ENCODE results near the gene MCF2L2.

DNA sequence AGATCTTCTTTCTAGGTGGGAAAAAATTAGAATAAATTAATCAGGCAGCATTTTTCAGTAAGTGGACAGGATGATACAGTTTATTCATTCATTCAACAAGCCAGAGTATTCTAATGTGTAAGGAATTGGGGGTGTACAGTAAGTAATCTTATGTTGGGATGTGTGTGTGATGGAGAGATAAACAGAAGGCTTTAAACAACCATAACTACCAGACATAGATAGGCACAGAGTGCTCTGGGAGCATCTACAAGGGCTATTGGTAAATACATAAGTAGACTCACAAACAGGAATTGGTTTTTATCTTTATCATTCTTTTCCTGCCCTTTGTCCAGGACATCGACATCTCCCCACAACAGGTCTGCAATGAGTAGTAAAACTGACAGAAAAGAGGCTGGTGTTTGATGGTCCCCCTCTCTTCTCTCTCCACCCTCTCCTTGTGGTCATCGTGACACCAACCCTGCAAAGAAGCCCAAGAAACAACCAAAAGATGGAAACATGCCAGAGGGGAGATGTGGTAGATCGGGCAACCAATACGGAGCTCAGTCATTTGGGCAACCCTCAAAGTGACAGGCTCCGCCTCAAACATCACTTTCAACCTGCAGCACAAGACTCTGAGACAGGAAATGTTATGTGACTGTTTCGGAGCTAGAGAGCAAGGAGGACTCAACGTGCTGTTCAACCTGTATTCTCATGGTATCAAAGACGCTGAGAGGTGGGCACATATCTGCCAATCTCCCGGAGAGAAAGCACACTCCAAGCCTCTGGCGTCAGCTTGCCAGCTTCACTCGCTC, 204.0 kb downstream of the MCF2L2 start:
- TF ChIP-seq, protein P1, sequence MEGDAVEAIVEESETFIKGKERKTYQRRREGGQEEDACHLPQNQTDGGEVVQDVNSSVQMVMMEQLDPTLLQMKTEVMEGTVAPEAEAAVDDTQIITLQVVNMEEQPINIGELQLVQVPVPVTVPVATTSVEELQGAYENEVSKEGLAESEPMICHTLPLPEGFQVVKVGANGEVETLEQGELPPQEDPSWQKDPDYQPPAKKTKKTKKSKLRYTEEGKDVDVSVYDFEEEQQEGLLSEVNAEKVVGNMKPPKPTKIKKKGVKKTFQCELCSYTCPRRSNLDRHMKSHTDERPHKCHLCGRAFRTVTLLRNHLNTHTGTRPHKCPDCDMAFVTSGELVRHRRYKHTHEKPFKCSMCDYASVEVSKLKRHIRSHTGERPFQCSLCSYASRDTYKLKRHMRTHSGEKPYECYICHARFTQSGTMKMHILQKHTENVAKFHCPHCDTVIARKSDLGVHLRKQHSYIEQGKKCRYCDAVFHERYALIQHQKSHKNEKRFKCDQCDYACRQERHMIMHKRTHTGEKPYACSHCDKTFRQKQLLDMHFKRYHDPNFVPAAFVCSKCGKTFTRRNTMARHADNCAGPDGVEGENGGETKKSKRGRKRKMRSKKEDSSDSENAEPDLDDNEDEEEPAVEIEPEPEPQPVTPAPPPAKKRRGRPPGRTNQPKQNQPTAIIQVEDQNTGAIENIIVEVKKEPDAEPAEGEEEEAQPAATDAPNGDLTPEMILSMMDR (conservative IDR thresholded peaks at IDR 0.05; ENCODE audit: low read depth in 2 of 2) = no peak
- TF ChIP-seq EZH2phosphoT487 (IDR thresholded peaks at IDR 0.05; ENCODE audit: unreplicated experiment) (no peak), EZH2 (IDR thresholded peaks at IDR 0.05; ENCODE audit: low read depth, unreplicated experiment) (no peak), POLR2AphosphoS5 (IDR thresholded peaks at IDR 0.05; ENCODE audit: low read depth) (no peak), STAT1 (IDR thresholded peaks at IDR 0.05; ENCODE audit: unreplicated experiment) (no peak), JUNB (IDR thresholded peaks at IDR 0.05; ENCODE audit: unreplicated experiment) (no peak), NANOG (IDR thresholded peaks at IDR 0.05; ENCODE audit: borderline replicate concordance) (no peak), CREB1 (CRISPR knock-in tag; IDR thresholded peaks at IDR 0.05; ENCODE audit: low read depth) (no peak), ZNF331 (CRISPR knock-in tag; IDR thresholded peaks at IDR 0.05; ENCODE audit: low read depth) (no peak), ZNF114 (CRISPR knock-in tag; IDR thresholded peaks at IDR 0.05) (no peak)
- TF ChIP-seq, protein P2, sequence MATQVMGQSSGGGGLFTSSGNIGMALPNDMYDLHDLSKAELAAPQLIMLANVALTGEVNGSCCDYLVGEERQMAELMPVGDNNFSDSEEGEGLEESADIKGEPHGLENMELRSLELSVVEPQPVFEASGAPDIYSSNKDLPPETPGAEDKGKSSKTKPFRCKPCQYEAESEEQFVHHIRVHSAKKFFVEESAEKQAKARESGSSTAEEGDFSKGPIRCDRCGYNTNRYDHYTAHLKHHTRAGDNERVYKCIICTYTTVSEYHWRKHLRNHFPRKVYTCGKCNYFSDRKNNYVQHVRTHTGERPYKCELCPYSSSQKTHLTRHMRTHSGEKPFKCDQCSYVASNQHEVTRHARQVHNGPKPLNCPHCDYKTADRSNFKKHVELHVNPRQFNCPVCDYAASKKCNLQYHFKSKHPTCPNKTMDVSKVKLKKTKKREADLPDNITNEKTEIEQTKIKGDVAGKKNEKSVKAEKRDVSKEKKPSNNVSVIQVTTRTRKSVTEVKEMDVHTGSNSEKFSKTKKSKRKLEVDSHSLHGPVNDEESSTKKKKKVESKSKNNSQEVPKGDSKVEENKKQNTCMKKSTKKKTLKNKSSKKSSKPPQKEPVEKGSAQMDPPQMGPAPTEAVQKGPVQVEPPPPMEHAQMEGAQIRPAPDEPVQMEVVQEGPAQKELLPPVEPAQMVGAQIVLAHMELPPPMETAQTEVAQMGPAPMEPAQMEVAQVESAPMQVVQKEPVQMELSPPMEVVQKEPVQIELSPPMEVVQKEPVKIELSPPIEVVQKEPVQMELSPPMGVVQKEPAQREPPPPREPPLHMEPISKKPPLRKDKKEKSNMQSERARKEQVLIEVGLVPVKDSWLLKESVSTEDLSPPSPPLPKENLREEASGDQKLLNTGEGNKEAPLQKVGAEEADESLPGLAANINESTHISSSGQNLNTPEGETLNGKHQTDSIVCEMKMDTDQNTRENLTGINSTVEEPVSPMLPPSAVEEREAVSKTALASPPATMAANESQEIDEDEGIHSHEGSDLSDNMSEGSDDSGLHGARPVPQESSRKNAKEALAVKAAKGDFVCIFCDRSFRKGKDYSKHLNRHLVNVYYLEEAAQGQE (IDR thresholded peaks at IDR 0.05; ENCODE audit: unreplicated experiment) = no peak
- TF ChIP-seq, protein P3, sequence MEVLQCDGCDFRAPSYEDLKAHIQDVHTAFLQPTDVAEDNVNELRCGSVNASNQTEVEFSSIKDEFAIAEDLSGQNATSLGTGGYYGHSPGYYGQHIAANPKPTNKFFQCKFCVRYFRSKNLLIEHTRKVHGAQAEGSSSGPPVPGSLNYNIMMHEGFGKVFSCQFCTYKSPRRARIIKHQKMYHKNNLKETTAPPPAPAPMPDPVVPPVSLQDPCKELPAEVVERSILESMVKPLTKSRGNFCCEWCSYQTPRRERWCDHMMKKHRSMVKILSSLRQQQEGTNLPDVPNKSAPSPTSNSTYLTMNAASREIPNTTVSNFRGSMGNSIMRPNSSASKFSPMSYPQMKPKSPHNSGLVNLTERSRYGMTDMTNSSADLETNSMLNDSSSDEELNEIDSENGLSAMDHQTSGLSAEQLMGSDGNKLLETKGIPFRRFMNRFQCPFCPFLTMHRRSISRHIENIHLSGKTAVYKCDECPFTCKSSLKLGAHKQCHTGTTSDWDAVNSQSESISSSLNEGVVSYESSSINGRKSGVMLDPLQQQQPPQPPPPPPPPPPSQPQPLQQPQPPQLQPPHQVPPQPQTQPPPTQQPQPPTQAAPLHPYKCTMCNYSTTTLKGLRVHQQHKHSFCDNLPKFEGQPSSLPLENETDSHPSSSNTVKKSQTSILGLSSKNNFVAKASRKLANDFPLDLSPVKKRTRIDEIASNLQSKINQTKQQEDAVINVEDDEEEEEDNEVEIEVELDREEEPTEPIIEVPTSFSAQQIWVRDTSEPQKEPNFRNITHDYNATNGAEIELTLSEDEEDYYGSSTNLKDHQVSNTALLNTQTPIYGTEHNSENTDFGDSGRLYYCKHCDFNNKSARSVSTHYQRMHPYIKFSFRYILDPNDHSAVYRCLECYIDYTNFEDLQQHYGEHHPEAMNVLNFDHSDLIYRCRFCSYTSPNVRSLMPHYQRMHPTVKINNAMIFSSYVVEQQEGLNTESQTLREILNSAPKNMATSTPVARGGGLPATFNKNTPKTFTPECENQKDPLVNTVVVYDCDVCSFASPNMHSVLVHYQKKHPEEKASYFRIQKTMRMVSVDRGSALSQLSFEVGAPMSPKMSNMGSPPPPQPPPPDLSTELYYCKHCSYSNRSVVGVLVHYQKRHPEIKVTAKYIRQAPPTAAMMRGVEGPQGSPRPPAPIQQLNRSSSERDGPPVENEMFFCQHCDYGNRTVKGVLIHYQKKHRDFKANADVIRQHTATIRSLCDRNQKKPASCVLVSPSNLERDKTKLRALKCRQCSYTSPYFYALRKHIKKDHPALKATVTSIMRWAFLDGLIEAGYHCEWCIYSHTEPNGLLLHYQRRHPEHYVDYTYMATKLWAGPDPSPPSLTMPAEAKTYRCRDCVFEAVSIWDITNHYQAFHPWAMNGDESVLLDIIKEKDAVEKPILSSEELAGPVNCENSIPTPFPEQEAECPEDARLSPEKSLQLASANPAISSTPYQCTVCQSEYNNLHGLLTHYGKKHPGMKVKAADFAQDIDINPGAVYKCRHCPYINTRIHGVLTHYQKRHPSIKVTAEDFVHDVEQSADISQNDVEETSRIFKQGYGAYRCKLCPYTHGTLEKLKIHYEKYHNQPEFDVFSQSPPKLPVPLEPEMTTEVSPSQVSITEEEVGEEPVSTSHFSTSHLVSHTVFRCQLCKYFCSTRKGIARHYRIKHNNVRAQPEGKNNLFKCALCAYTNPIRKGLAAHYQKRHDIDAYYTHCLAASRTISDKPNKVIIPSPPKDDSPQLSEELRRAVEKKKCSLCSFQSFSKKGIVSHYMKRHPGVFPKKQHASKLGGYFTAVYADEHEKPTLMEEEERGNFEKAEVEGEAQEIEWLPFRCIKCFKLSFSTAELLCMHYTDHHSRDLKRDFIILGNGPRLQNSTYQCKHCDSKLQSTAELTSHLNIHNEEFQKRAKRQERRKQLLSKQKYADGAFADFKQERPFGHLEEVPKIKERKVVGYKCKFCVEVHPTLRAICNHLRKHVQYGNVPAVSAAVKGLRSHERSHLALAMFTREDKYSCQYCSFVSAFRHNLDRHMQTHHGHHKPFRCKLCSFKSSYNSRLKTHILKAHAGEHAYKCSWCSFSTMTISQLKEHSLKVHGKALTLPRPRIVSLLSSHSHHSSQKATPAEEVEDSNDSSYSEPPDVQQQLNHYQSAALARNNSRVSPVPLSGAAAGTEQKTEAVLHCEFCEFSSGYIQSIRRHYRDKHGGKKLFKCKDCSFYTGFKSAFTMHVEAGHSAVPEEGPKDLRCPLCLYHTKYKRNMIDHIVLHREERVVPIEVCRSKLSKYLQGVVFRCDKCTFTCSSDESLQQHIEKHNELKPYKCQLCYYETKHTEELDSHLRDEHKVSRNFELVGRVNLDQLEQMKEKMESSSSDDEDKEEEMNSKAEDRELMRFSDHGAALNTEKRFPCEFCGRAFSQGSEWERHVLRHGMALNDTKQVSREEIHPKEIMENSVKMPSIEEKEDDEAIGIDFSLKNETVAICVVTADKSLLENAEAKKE (CRISPR knock-in tag; IDR thresholded peaks at IDR 0.05) = no peak
- TF ChIP-seq, protein P4, sequence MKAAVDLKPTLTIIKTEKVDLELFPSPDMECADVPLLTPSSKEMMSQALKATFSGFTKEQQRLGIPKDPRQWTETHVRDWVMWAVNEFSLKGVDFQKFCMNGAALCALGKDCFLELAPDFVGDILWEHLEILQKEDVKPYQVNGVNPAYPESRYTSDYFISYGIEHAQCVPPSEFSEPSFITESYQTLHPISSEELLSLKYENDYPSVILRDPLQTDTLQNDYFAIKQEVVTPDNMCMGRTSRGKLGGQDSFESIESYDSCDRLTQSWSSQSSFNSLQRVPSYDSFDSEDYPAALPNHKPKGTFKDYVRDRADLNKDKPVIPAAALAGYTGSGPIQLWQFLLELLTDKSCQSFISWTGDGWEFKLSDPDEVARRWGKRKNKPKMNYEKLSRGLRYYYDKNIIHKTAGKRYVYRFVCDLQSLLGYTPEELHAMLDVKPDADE (IDR thresholded peaks at IDR 0.05) = no peak

Data from GM23338 (cell line).